Nephron progenitor cell (in vitro differentiated cells): ENCODE measurements around the gene PROK1.

Experiments used
- DNase-seq: peaks from one replicate; pipeline ENCODE4 v3.0.0; 2021
- H3K27ac Mint-ChIP-seq: 2 replicates; pipeline ENCODE4 v1.8.0; 2021; ENCODE audit warnings: mild to moderate bottlenecking, moderate library complexity, mixed read lengths
- H3K27me3 Mint-ChIP-seq: 2 replicates; pipeline ENCODE4 v1.8.0; 2021; ENCODE audit warnings: mild to moderate bottlenecking, low read depth, mixed read lengths; ENCODE audit not compliant: poor library complexity
- H3K36me3 Mint-ChIP-seq: 2 replicates; pipeline ENCODE4 v1.8.0; 2021; ENCODE audit warnings: low read depth, mixed read lengths
- H3K4me1 Mint-ChIP-seq: 2 replicates; pipeline ENCODE4 v1.8.0; 2021; ENCODE audit warnings: mixed read lengths
- H3K4me3 Mint-ChIP-seq: 2 replicates; pipeline ENCODE4 v1.8.0; 2021; ENCODE audit warnings: mild to moderate bottlenecking, moderate library complexity, mixed read lengths
- H3K9me3 Mint-ChIP-seq: 2 replicates; pipeline ENCODE4 v1.8.0; 2021; ENCODE audit warnings: mild to moderate bottlenecking, moderate library complexity, mixed read lengths
- TF ChIP-seq, protein P1 (sequence below): fragments of 200-600 bp; sonication (generic); IDR thresholded peaks from 2 replicates; pipeline ENCODE4 v1.5.0; 2021; ENCODE audit warnings: antibody characterized with exemption

PROK1 gene

DNA sequence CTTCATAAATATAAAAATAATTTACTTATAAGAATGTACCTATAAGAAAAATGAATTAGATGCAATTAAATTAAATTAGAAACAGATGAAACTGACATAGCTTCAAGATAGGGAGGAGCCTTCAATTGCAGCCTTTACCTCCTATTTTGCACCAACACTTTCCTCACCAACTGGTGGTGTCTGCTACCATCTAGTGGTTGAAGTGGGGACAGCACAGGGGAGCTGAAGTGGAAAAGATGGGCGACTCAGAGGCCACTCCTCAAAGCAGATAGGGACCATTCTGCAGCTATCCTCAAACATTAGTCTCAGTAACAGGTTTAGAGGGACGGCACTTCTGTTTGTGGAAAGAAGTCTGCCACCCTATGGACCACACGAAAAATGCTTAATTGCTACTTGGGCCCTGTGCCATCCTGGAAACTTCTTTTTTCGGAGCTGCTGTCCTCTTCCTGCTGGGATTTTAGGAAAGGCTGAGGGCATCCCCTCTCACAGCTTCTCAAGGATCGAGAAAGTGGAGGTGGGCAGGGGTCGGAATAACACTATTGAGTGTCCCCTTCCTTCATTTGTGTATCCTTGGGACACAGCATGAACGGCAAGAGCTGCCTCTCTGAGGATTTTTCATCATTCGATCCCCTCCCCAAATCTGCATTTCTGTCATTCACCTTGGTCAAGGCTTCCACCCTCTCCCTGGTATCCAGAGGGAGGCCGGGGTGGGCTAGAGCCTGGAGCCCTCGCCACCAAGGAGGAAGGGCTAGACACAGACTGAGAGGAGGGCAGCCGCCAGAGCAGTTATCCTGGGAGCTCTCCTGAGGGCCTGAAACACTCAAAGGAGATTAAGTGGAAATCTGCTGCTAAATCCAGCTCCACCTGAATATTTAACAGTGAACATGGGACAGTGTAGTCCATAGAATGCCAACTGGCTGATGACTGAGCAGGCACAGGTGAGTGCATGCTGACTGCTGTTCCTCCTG, 9.6 kb downstream of the PROK1 start:
- Mint-ChIP-seq H3K4me1 (no peaks in the 10 kb centered on the region), H3K27ac (peak overlapping the region; percentile 29), H3K4me3 (no peak overlapping the region), H3K9me3 (no peaks in the 10 kb centered on the region), H3K27me3 (peaks cover 29% of the 10 kb centered on the region), H3K36me3 (no peaks in the 10 kb centered on the region)
- TF ChIP-seq, protein P1, sequence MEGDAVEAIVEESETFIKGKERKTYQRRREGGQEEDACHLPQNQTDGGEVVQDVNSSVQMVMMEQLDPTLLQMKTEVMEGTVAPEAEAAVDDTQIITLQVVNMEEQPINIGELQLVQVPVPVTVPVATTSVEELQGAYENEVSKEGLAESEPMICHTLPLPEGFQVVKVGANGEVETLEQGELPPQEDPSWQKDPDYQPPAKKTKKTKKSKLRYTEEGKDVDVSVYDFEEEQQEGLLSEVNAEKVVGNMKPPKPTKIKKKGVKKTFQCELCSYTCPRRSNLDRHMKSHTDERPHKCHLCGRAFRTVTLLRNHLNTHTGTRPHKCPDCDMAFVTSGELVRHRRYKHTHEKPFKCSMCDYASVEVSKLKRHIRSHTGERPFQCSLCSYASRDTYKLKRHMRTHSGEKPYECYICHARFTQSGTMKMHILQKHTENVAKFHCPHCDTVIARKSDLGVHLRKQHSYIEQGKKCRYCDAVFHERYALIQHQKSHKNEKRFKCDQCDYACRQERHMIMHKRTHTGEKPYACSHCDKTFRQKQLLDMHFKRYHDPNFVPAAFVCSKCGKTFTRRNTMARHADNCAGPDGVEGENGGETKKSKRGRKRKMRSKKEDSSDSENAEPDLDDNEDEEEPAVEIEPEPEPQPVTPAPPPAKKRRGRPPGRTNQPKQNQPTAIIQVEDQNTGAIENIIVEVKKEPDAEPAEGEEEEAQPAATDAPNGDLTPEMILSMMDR: peak; percentile 97
- DNase-seq: peak; percentile 90

DNA sequence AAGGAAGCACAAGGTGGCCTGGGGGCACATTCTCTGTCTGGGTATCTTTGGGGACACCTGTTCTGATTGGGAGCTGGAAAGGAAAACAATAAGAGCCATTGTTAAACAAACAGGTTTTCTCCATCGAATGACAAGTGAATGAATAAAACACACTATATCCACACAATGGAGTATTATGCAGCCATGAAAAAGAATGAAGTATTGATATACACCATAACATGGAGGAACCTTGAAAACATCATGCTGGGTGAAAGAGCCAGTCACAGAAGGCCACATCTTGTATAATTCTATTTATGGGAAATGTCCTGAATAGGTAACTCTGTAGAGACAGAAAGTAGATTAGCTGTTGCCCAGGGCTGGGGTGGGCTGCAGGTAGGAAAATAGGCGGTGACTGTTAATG, 11.1 kb downstream of the PROK1 start:
- Mint-ChIP-seq H3K4me3 (no peak overlapping the region), H3K27ac (no peak overlapping the region), H3K9me3 (no peaks in the 10 kb centered on the region), H3K36me3 (no peaks in the 10 kb centered on the region), H3K4me1 (no peaks in the 10 kb centered on the region), H3K27me3 (peaks cover 30% of the 10 kb centered on the region)
- TF ChIP-seq, protein P1: no peak
- DNase-seq: no peak

DNA sequence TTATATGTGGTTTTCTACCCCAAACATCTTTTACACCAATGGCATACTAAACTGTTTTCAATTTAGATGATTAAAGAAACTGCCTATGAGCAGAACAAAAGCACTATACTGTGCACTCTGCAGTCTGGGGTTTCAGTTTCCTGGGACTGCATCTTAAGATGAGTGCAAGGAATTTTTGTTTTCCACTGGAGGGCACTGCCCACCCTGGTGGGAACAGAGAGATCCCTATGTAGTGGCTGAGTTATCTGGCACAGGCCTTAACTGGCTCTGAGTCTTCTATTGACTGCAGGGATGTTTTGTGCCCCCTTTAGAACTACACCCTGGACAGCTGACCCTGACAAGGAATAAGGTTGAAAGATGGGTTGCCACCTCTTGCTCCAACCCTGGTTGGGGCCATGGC, 12.0 kb downstream of the PROK1 start:
- H3K27ac Mint-ChIP-seq: no peak overlapping the region
- DNase-seq: no peak
- H3K36me3 Mint-ChIP-seq: no peaks in the 10 kb centered on the region
- no peak overlapping the region for H3K4me3 Mint-ChIP-seq
- H3K4me1 Mint-ChIP-seq: no peaks in the 10 kb centered on the region
- TF ChIP-seq, protein P1: no peak
- no peaks in the 10 kb centered on the region for H3K9me3 Mint-ChIP-seq
- peaks cover 36% of the 10 kb centered on the region for H3K27me3 Mint-ChIP-seq

DNA sequence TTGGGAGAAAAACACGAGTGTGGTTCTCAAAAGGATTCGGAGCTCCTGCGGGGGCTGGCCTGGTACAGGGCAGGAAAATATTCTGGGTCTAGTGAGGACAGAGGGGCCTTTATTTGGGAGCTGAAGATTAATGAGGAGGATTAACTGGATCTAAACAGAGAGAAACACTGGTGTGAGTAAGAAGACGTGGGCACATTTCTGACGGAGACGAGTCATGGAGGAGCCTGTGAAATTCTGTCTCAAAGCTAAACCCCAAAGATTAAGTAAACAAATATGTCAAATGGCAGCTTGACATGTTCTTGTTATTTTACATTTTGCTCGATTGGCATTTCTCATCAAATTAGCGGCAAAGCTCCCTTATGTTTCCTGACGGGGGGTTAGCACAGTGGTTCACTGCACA, 12.8 kb downstream of the PROK1 start:
- peaks cover 42% of the 10 kb centered on the region for H3K27me3 Mint-ChIP-seq
- no peak overlapping the region for H3K4me3 Mint-ChIP-seq
- DNase-seq: no peak
- H3K4me1 Mint-ChIP-seq: no peaks in the 10 kb centered on the region
- no peaks in the 10 kb centered on the region for H3K9me3 Mint-ChIP-seq
- TF ChIP-seq, protein P1: no peak
- peak overlapping the region; percentile 11 for H3K27ac Mint-ChIP-seq
- no peaks in the 10 kb centered on the region for H3K36me3 Mint-ChIP-seq

DNA sequence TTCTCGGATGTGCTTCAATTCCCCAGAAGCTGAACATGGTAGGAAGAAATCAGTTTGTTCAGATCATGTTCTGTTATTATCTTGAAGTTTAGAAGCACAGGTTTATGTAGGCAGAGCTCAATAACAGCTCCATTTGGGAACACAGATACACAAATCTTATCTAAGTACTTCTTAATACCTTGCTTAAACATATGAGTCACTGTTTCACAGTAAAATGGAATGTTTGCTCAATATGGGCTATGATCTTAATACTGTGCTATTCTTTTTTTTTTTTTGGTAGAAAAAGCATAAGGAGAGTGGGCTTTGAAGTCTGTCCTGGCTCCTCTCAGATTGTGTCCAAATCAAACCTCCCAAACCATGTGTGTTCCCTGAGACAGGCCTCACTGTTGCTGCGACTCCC, 13.4 kb downstream of the PROK1 start:
- no peaks in the 10 kb centered on the region for H3K9me3 Mint-ChIP-seq
- TF ChIP-seq, protein P1: no peak
- no peak overlapping the region for H3K27ac Mint-ChIP-seq
- DNase-seq: no peak
- no peaks in the 10 kb centered on the region for H3K4me1 Mint-ChIP-seq
- peaks cover 46% of the 10 kb centered on the region for H3K27me3 Mint-ChIP-seq
- no peaks in the 10 kb centered on the region for H3K36me3 Mint-ChIP-seq
- no peak overlapping the region for H3K4me3 Mint-ChIP-seq
